Naive thymus-derived CD4-positive, alpha-beta T cell (primary cell): ENCODE measurements around the gene RNF34. TPM values are rescaled to one million over a fixed set of nuclear protein-coding genes. Genes with fewer than 3 reads are reported as not detected.

Experiments used
- ATAC-seq: fragments of 150-1000 bp; cut with Tn5 transposase; 2 replicates; pipeline ENCODE4 v1.10.0; 2021; ENCODE audit warnings: mild to moderate bottlenecking, moderate library complexity
- CTCF ChIA-PET: fragments of 350-600 bp; sonication (Branson Sonifier 250); formaldehyde crosslinking; loops from one replicate; lab custom pipeline; 2021; ENCODE audit warnings: antibody characterized with exemption; lab: Charles Lee
- POLR2A ChIA-PET: fragments of 350-600 bp; sonication (Branson Sonifier 250); formaldehyde crosslinking; loops from one replicate; lab custom pipeline; 2021; ENCODE audit warnings: antibody characterized with exemption, inconsistent platforms; lab: Charles Lee
- DNase-seq, 9 donors: peaks; one replicate each; pipeline versions ENCODE4 v3.0.0 to v3.0.0-alpha.2; 2020 to 2022; ENCODE audit warnings: mixed read lengths in 1 of 9
- H3K27ac ChIP-seq: one replicate; pipeline ENCODE4 v1.7.0; 2013; ENCODE audit warnings: mild to moderate bottlenecking, low read depth, low read length, moderate library complexity
- H3K27me3 ChIP-seq, 2 donors: one replicate each; pipeline ENCODE4 v1.7.0; 2013; ENCODE audit warnings: low read length in 2 of 2, mild to moderate bottlenecking in 2 of 2, moderate library complexity in 2 of 2; ENCODE audit not compliant: control insufficient read depth in 2 of 2, insufficient read depth in 2 of 2
- H3K36me3 ChIP-seq, 3 experiments: 1 replicate in 2 of 3; 2 replicates in 1 of 3; pipeline ENCODE4 v1.7.0; 2013; ENCODE audit warnings: low read length in 3 of 3, mild to moderate bottlenecking in 3 of 3, moderate library complexity in 1 of 3; ENCODE audit not compliant: insufficient read depth in 3 of 3, control insufficient read depth in 2 of 3
- H3K4me1 ChIP-seq, 2 donors: one replicate each; pipeline ENCODE4 v1.7.0; 2013; ENCODE audit warnings: low read length in 2 of 2, mild to moderate bottlenecking in 2 of 2, moderate library complexity in 1 of 2; ENCODE audit not compliant: control insufficient read depth in 2 of 2, insufficient read depth in 2 of 2
- H3K4me3 ChIP-seq: 2 replicates; pipeline ENCODE4 v1.7.0; 2013; ENCODE audit warnings: mild to moderate bottlenecking, low read length
- H3K9me3 ChIP-seq, 3 experiments: 1 replicate in 2 of 3; 2 replicates in 1 of 3; pipeline ENCODE4 v1.7.0; 2013; ENCODE audit warnings: low read length in 3 of 3; ENCODE audit not compliant: control insufficient read depth in 2 of 3
- H3K27ac Mint-ChIP-seq, 9 donors: one replicate each; pipeline ENCODE4 v1.8.0; 2020 to 2022; ENCODE audit warnings: mixed read lengths in 9 of 9, mild to moderate bottlenecking in 8 of 9, moderate library complexity in 5 of 9, inconsistent platforms in 2 of 9
- H3K27me3 Mint-ChIP-seq, 5 donors: one replicate each; pipeline ENCODE4 v1.8.0; 2021 to 2022; ENCODE audit warnings: mixed read lengths in 5 of 5, mild to moderate bottlenecking in 1 of 5
- H3K36me3 Mint-ChIP-seq, 5 donors: one replicate each; pipeline ENCODE4 v1.8.0; 2020 to 2022; ENCODE audit warnings: mixed read lengths in 5 of 5, mild to moderate bottlenecking in 3 of 5, inconsistent platforms in 1 of 5
- H3K4me1 Mint-ChIP-seq, 7 donors: one replicate each; pipeline ENCODE4 v1.8.0; 2020 to 2022; ENCODE audit warnings: mixed read lengths in 7 of 7, mild to moderate bottlenecking in 3 of 7, inconsistent platforms in 1 of 7
- H3K4me3 Mint-ChIP-seq, 10 donors: one replicate each; pipeline ENCODE4 v1.8.0; 2020 to 2022; ENCODE audit warnings: mild to moderate bottlenecking in 10 of 10, mixed read lengths in 10 of 10, moderate library complexity in 6 of 10, inconsistent platforms in 2 of 10
- H3K9me3 Mint-ChIP-seq, 11 donors: one replicate each; pipeline ENCODE4 v1.8.0; 2020 to 2022; ENCODE audit warnings: mixed read lengths in 11 of 11, mild to moderate bottlenecking in 4 of 11, inconsistent platforms in 1 of 11, moderate library complexity in 1 of 11
- intact Hi-C, 2 donors: fragments of 100-400 bp; cut with micrococcal nuclease; formaldehyde crosslinking; loops; one replicate each; pipeline ENCODE4 v1.15.1; 2023
- polyA plus RNA-seq, 2 donors: library from polyadenylated mRNA; unstranded; fragments of 300-500 nt; fragmentation: Illumina TruSeq; gene quantifications; one replicate each; pipeline ENCODE4 v1.2.3, GENCODE V29; 2021
- total RNA-seq, 6 experiments: library from RNA in 5 of 6; stranded (reverse) in 5 of 6; gene quantifications; 1 replicate in 5 of 6; 2 replicates in 1 of 6; pipeline ENCODE4 v1.2.3 and lab custom pipeline; 2021 to 2026

The RNF34 gene
- total and polyA plus RNA-seq, 7 experiments from 2014 or later = 42.5 to 98.4 (median 74.4) TPM

DNA sequence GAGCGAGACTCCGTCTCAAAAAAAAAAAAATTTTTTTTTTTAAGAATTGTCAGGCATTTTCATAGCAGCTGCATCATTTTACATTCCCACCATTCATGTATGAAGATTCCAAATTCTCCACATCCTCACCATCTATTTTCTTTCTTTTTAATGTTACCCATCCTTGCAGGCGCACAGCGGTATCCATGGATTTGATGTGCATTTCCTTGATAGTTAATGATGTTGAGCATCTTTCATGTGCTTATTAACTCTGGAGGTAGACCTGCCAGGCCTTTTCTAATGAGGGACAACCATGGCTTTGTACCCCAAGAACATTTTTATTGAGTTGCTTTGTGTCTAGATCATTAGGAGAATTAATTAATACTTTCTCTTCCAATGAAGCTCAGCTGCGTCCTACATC lies 1.6 kb upstream of the RNF34 start:
- no peaks in the 10 kb centered on the region for H3K27me3 Mint-ChIP-seq
- H3K9me3 Mint-ChIP-seq = peaks cover 0 to 1% (median 0%) of the 10 kb centered on the region in 11 donors
- H3K4me1 Mint-ChIP-seq = peaks cover 23 to 41% (median 35%) of the 10 kb centered on the region in 7 donors
- no peak for DNase-seq
- intact Hi-C loops = loop anchor here in 1 of 2 donors (2.0 kb wide), 2 partner anchors 338 to 828 kb away; partner anchors contain the start of gene DIABLO
- H3K27ac Mint-ChIP-seq = peak overlapping the region in 1 of 9 donors; percentile 91
- Histone ChIP-seq H3K36me3 (peaks cover 0 to 6% (median 0%) of the 10 kb centered on the region in 3 experiments), H3K4me3 (no peak overlapping the region), H3K27me3 (no peaks in the 10 kb centered on the region), H3K9me3 (no peaks in the 10 kb centered on the region), H3K27ac (no peak overlapping the region), H3K4me1 (peaks cover 20 to 22% of the 10 kb centered on the region in 2 donors)
- peaks cover 0 to 10% (median 3%) of the 10 kb centered on the region in 5 donors for H3K36me3 Mint-ChIP-seq
- ChIA-PET CTCF (no interaction called here), POLR2A (interaction anchor here (1.1 to 4.3 kb wide), 2 partner anchors 11 to 47 kb away, joined by 3 to 45 read pairs; partner anchors contain the start of gene ANAPC5)
- no peak for ATAC-seq
- peak overlapping the region in 7 of 10 donors; percentile 89 to 95 (median 94) for H3K4me3 Mint-ChIP-seq

- Mint-ChIP-seq H3K27me3 (no peaks in the 10 kb centered on the region), H3K36me3 (peaks cover 0 to 10% (median 4%) of the 10 kb centered on the region in 5 donors), H3K4me3 (peak overlapping the region; percentile 89 to 99 (median 94)), H3K27ac (peak overlapping the region; percentile 91 to 97 (median 94)), H3K9me3 (peaks cover 0 to 1% (median 0%) of the 10 kb centered on the region in 11 donors), H3K4me1 (peaks cover 33 to 56% (median 44%) of the 10 kb centered on the region in 7 donors)
- Histone ChIP-seq H3K4me3 (peak overlapping the region; percentile 93), H3K27ac (peak overlapping the region; percentile 91), H3K27me3 (no peaks in the 10 kb centered on the region), H3K9me3 (no peaks in the 10 kb centered on the region), H3K36me3 (peaks cover 8 to 20% (median 8%) of the 10 kb centered on the region in 3 experiments), H3K4me1 (peaks cover 25 to 26% of the 10 kb centered on the region in 2 donors)
- POLR2A ChIA-PET = interaction anchor here (0.5 to 4.3 kb wide), 25 partner anchors 8 to 1499 kb away, joined by 3 to 45 read pairs (median 3); partner anchors contain the start of genes ANAPC5, CAMKK2, DIABLO and UNC119B
- ATAC-seq (peak; percentile 47), DNase-seq (peak in 7 of 9 donors; percentile 45 to 76 (median 65))
- intact Hi-C loops = loop anchor here (1.0 to 5.0 kb wide), 15 partner anchors 9 to 963 kb away; partner anchors contain the start of genes ANAPC5 (in 2 of the 2), CAMKK2 (in 1 of the 2), COX6A1 (in 1 of the 2) and MLEC (in 1 of the 2)
- CTCF ChIA-PET = interaction anchor here (0.6 to 1.1 kb wide), 5 partner anchors 13 to 97 kb away, joined by 3 to 5 read pairs (median 3); no protein-coding TSS in a partner anchor
Measured at GRCh38 chr12:121400332-121401139, 618 bp downstream of the RNF34 start.

- H3K4me3 ChIP-seq = no peak overlapping the region
- POLR2A ChIA-PET = no interaction called here
Measured at GRCh38 chr12:121403721-121404120, 3.8 kb downstream of the RNF34 start.

GRCh38 chr12:121404734-121405133 lies 4.8 kb downstream of the RNF34 start:
- ChIA-PET POLR2A (interaction anchor here (1.0 kb wide), 1 partner anchor 21 kb away, joined by 3 read pairs; no protein-coding TSS in a partner anchor), CTCF (interaction anchor here (0.6 kb wide), 1 partner anchor 1858 kb away, joined by 5 read pairs; no protein-coding TSS in a partner anchor)
- intact Hi-C loops = loop anchor here in 1 of 2 donors (5.0 kb wide), 3 partner anchors 268 to 967 kb away; partner anchors contain the start of genes COX6A1 and RHOF
- peaks cover 18 to 26% of the 10 kb centered on the region in 2 donors for H3K4me1 ChIP-seq
- peaks cover 8 to 38% (median 18%) of the 10 kb centered on the region in 3 experiments for H3K36me3 ChIP-seq
- H3K36me3 Mint-ChIP-seq = peaks cover 5 to 24% (median 15%) of the 10 kb centered on the region in 5 donors
- no peak overlapping the region for H3K27ac ChIP-seq
- ATAC-seq (no peak), DNase-seq (peak in 1 of 9 donors; percentile 8)
- H3K27ac Mint-ChIP-seq = peak overlapping the region in 3 of 9 donors; percentile 17 to 71 (median 70)
- no peak overlapping the region for H3K4me3 Mint-ChIP-seq
- H3K4me1 Mint-ChIP-seq = peaks cover 36 to 76% (median 57%) of the 10 kb centered on the region in 7 donors
- no peaks in the 10 kb centered on the region for H3K27me3 Mint-ChIP-seq
- no peak overlapping the region for H3K4me3 ChIP-seq
- H3K9me3 ChIP-seq = no peaks in the 10 kb centered on the region
- H3K27me3 ChIP-seq = no peaks in the 10 kb centered on the region
- peaks cover 0 to 1% (median 0%) of the 10 kb centered on the region in 11 donors for H3K9me3 Mint-ChIP-seq

More at GRCh38 chr12:121403721-121404120, 3.8 kb downstream of the RNF34 start:
- CTCF ChIA-PET = no interaction called here
- Mint-ChIP-seq H3K27me3 (no peaks in the 10 kb centered on the region), H3K4me3 (no peak overlapping the region), H3K9me3 (peaks cover 0 to 1% (median 0%) of the 10 kb centered on the region in 11 donors), H3K4me1 (peaks cover 40 to 78% (median 61%) of the 10 kb centered on the region in 7 donors), H3K36me3 (peaks cover 5 to 23% (median 15%) of the 10 kb centered on the region in 5 donors), H3K27ac (peak overlapping the region in 2 of 9 donors; percentile 12 to 19)
- Histone ChIP-seq H3K27ac (no peak overlapping the region), H3K36me3 (peaks cover 8 to 35% (median 18%) of the 10 kb centered on the region in 3 experiments), H3K4me1 (peaks cover 24 to 30% of the 10 kb centered on the region in 2 donors), H3K9me3 (no peaks in the 10 kb centered on the region), H3K27me3 (no peaks in the 10 kb centered on the region)
- no peak for DNase-seq
- intact Hi-C loops = loop anchor here in 1 of 2 donors (5.0 kb wide), 3 partner anchors 269 to 966 kb away; partner anchors contain the start of genes COX6A1 and RHOF
- ATAC-seq = no peak

DNA sequence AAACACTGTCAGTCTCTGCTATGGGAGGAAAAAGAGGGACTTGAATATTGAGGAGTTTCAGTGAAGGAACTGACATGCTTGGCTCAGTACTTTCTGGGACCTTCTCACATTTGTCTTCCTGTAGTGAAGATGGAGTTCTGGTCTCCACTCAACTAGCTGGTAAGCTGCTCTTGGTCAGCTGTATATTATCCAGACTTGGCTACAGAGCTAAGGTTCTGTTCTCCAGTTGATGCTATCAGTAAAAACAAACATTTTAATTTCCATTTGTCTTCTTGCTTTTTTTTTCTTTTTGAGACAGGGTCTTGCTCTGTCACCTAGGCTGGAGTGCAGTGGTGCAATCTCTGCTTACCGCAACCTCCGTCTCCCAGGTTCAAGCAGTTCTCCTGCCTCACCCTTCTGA lies 5.3 kb downstream of the RNF34 start:
- no peak for ATAC-seq
- peaks cover 4 to 24% (median 15%) of the 10 kb centered on the region in 5 donors for H3K36me3 Mint-ChIP-seq

More for the DNA sequence above, 5.3 kb downstream of the RNF34 start:
- no peaks in the 10 kb centered on the region for H3K27me3 ChIP-seq
- CTCF ChIA-PET = interaction anchor here (0.6 kb wide), 1 partner anchor 1857 kb away, joined by 5 read pairs; no protein-coding TSS in a partner anchor
- POLR2A ChIA-PET = interaction anchor here (1.0 kb wide), 1 partner anchor 21 kb away, joined by 3 read pairs; no protein-coding TSS in a partner anchor
- Mint-ChIP-seq H3K9me3 (peaks cover 0 to 1% (median 0%) of the 10 kb centered on the region in 11 donors), H3K4me1 (peaks cover 36 to 74% (median 55%) of the 10 kb centered on the region in 7 donors), H3K27me3 (no peaks in the 10 kb centered on the region), H3K27ac (peak overlapping the region in 2 of 9 donors; percentile 70 to 71), H3K4me3 (no peak overlapping the region)
- no peaks in the 10 kb centered on the region for H3K9me3 ChIP-seq
- no peak overlapping the region for H3K27ac ChIP-seq
- H3K4me1 ChIP-seq = peaks cover 18 to 26% of the 10 kb centered on the region in 2 donors
- no peak overlapping the region for H3K4me3 ChIP-seq
- no peak for DNase-seq
- peaks cover 8 to 35% (median 18%) of the 10 kb centered on the region in 3 experiments for H3K36me3 ChIP-seq
- intact Hi-C loops = no loop called here
